ENCODE data around the gene ERI3.

Gene ERI3

DNA sequence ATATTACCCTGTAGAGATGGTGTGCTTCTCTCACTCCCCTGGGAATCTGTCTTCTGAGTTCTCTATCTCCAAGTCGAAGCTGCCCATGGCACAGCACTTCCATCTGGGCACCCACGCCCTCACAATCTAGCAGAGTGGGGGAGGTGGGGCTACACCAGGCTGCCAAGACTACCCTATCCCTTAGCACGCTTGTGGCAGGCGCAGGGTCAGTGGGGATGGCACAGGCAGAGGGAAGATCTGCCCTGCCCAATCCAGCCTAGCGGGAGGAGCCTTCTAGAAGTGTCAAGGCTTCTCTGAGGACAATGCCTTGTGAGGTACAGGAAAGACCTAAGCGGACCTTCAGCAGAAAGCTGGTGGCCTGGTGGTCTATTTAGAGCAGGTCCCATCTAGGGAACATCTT lies 92.6 kb downstream of the ERI3 start:
- no peak for DNase-seq (ENCODE audit: low read depth in 3 of 3)

DNA sequence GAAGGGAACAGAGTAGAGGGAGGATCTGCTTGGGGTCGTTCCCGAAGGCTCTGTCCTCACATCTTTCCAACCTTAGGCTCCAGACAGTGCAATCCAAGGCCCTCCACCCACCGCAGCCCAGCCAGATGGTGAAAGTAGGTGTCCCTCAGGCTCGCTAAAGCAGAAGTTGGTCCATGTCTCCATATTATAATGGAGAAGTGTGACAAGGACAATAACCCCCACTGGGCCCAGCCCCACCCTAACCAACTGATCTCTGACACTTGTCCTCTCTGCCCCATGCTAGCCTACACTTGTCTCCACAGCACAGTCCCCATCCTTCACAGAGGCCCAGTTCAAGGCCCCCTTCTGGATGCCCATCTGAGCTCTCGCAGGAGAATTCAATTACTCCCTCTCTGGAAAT lies 93.1 kb downstream of the ERI3 start:
- DNase-seq (ENCODE audit: low read depth in 3 of 3): no peak

DNA sequence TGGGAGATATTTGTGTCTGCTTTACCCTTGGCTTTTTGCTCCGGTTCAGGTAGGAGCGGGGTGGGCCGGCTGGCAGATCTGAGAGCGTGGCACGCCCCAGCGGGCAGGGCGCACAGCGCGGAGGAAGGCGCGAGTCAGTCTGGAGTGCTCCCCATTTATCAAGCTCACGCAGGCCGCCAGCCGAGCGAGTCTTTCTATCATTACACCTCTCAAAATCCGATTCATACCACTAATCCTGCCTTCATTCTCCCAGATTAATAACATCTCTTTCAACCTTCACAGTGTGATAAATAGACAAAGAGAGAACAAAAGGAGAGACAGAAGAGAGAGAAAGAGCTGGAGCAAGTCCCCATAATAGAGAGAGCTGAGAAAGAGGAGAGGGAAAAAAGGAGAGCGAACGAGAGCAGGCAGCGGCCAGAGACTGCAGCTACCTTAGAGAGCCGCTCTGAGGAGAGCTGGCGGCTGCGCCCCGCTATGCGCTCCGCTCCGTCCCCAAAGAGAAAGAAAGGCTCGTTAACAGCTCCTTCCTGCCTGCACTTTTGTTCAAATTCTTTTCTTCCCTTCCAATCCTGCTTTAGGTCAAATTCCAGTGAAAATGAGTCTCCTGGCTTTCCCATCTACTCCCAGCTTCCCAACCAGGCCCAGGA lies 93.8 kb downstream of the ERI3 start:
- no peak for DNase-seq (ENCODE audit: low read depth in 3 of 3)

DNA sequence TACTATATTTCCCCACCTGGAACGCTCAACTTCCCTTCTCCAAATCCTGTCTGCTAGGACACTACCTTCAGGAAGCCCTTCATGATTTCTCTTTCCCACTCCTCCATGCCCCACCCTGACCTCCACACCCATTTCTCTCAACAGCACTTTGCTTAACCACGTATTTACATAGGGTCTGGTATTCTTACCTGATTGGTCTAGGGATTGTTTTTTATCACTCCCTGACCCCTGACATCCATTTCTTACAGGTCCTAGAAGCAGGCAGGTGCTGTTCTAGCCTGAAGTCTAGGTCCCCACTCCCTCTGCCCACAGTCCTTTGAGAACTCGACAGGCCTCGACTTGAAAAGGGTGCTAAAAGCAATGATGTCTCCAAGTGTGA lies 94.3 kb downstream of the ERI3 start:
- DNase-seq (ENCODE audit: low read depth in 3 of 3): no peak

DNA sequence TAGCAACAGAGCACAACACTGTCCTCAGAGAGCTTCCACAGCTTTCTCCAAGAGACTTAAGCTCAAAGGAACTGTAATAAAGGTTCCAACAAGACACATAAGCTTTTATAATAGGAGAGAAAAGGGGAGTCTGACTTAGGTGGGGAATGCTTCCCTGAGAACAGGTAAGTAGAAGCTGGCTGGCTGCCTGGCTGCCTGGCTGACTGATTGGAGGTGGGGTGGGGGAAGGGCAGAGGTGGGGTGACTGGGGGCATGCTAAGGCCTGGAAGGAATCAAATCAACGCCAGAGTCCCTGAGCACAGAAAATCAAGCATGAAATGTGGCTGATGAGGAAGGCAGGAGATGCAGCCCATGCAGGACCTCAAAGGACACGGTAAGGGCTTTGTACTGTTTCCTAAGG lies 96.0 kb downstream of the ERI3 start:
- no peak for DNase-seq (ENCODE audit: low read depth in 3 of 3)

DNA sequence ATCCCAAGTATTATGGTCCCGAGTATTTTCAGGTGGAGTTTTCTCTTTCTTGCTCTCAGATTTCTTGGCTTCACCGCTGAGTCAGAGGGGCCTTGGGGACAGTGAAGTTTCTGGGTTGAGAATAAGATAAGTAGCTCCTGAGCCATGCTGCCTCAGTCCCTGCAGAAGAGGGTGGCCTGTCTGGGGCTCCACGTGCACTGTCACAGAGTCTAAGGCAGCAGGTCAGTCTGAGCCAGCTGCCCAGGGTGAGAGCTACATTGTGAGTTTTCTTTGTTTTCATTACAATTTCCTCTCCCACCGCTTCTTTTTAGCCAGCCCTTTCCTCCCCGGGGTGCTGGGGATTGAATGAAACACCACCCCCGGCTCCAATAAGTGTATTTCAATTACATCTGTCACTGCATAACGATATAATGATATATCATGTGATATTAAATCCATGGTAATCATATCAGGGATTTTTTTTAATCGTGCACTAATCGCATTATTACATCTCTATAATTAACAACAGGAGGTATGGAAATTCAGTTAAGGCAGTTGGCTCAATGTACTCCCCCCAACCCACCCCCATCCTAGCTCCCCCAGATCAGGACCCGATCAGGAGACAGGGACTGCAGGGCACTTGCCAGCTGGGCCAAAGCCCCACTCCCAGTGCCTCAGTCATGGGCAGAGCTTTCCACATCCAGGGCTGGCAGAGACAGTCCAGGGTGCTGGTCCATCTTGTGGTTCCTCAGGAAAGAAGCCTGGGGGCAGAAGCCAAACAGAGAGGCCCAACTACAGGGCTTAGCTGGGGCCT lies 98.1 kb downstream of the ERI3 start:
- no peak for DNase-seq (ENCODE audit: low read depth in 3 of 3)

DNA sequence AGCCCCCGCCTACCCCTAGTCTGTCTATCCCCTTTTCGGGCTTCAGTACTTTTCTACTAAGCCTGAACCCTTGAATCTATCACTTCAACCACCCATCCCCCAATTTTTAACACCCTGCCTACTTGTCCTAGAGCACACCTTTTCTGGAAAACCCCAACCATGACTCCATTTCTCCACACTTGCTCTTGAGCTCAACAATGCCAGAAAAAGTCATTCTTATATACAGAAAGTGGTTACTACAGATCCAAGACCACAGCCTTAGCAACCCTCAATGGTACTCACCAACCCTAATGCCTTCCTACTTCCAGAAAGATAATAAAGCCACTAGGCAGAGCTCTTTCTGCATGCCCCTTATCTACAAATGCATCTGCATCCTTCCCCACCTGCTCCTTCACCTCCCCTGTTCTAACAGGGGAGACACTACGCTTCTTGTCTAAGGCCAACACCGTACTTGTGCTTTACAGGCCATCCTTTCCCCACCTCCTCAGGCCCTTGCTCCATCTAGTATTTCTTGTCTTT lies 100.6 kb downstream of the ERI3 start:
- DNase-seq (ENCODE audit: low read depth in 3 of 3): peak in 1 of 3 donors; percentile 4

DNA sequence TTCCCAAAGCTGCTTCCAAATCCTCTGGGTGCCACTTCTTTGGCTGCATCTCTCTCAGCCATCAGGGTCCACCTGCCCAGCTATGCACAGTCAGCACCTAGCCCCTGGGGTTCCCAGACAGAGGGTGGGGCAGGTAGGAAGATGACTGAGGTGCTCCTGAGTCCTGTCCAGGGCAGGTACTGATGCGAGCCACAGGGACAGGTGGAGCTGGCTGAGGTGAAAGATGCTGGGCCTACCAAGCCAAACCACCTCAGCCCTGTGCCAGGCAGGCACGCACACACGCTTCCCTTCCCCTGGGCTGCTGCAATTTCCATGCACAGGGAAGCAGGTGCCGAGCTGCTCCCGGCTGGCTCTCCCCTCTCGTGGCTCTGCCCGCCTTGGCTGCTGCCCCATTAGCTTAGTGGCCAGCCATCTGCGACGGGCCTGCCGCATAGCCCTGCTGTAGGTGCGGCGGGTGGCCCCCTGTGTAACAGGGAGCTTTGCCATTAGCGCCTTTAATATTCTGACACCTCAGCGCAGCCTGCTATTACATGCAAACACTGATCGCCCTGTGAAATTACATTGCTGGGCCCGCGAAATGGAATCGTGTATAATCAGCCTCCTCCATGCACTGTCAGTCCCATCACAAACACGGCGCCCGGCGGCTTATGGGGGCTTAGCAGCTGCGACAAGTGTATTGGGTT lies 102.9 kb downstream of the ERI3 start:
- DNase-seq (ENCODE audit: low read depth in 3 of 3): no peak

DNA sequence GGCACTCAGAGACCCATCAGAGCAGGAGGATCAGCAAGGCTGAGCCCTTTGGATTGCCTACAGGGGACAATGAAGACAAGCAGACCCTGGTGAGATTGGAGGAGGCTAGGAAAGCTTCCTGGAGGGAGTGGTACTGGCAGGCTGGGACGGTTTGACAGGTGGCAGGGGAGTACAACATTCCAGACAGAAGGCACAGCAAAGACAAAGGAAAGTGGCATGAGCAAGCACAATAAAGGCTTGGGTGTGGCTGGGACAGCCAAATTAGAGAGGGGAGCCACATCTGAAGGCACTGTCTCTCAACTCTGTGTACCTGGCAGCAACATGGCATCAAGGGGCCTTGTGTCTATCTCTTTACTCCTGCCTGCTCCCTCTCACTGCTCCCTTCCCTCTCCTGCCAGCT lies 103.6 kb downstream of the ERI3 start:
- no peak for DNase-seq (ENCODE audit: low read depth in 3 of 3)

DNA sequence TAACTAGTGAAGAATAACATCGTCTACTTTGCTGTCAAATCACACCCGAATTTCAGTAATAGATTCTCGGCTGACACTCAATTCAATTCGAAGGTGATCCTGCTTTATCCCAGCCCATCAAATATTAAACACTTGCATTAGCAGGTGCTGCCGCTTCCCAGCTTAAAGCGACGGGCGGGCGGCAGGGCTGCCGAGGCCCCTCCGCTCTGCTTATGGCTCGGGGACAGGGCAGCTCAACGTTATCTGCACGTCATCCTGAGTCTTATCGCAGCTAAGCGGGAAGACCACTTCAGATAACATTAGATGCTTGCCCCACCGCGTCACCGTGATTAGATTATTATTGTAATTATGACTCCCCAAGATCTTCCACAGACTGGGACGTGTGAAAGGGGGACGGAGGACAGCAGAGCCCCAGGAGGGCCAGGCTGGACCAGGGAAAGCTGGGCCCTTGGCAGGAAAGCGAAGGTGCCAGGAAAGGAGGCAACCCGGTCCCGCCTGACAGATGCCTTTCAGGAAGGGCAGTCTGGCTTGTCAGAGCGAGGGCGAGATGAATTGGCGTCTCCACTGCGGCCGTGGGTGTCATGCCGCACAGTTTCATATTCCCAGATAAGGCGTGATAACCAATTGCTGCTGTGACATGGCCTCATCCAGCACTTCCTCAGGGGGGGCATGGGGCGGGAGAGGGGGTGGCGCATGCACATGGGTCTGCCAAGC lies 104.8 kb downstream of the ERI3 start:
- DNase-seq (ENCODE audit: low read depth in 3 of 3): no peak

DNA sequence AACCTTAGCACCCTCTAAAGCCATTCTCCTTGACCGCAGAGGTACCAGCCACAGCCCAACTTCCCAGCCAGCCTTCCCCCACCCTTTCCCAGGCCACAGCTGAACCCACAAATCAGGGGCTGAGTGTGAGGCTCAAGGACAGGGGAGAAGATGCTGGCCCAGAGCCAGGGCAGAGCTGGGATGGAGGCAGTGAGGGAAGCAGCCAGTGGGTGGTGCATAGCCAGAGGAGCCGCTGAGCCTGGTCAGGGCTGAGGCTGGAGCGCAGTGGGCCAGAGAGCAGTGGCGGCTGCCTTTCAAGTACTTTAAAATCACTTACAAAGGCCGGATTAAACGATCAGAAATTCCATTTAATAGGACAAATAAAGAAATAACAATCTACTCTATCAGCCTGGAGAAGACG lies 105.5 kb downstream of the ERI3 start:
- no peak for DNase-seq (ENCODE audit: low read depth in 3 of 3)

DNA sequence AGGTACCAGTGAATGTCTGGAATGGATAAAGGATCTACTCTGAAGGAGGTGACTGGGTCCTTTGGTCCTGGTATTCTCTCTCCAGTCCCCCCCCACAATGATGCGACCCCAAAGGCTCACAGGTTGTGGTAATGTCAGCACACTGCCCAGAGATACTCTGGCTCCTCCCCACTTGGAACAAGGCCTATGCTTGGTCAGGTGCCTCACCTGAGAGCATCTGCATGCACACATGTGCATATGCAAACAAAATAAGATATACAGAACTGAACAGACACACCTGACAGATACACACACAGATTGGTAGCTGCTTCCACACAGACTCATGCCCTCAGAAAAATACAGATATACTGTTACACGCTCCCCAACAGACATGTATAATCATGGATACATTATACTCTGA lies 108.3 kb downstream of the ERI3 start:
- no peak for DNase-seq (ENCODE audit: low read depth in 3 of 3)

DNA sequence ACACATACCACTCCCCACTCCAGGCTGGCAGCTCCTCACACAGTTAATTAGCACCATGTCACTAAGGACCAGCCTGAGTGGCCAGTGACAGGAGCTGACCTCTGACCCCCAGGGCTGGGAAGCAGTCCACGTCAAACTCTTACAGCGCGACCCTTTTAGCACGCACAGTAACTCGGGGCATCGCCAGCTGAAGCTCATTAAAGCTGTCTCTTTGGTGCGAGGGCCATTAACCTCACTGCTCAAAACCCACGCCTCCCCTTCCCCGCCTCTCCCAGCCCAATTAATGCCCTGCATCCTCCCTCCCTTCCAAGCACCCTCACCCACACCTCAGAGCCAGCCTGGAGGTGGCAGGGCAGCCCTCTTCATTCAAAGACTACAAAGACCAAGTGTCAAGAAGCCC lies 110.1 kb downstream of the ERI3 start:
- no peak for DNase-seq (ENCODE audit: low read depth in 3 of 3)

DNA sequence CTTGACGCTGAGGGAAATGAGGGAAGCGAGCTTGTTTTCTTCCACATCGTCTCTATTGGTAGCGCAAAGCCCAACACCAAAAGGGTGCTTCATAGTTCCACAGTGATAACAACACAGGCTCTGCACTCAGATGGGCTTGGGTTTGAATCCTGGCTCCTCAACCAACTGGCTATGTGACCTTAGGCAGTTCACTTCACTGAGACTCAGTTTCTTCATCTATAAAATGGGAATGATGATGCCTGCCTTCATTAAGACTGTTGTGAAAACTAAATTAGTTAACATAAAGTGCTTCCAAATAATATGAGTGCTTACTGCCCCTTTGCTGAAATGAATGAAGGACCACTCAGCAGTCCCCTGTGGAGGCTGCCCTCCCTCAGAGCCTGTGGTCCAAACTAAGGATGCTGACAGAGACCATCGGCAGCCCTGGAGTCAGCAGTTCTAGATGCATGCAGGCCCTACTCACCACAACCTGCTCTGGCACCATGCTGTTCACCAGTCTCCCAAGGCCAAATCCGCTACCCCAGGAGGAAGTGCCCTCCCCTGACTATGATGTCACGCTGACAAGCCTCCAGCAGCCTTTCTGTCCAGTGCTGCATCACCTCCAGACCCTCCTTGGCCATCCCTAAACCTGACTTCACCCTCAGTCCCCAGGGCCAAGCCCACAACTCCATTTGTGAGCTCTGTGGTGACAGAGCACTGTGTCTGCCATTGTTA lies 111.1 kb downstream of the ERI3 start:
- no peak for DNase-seq (ENCODE audit: low read depth in 3 of 3)

DNA sequence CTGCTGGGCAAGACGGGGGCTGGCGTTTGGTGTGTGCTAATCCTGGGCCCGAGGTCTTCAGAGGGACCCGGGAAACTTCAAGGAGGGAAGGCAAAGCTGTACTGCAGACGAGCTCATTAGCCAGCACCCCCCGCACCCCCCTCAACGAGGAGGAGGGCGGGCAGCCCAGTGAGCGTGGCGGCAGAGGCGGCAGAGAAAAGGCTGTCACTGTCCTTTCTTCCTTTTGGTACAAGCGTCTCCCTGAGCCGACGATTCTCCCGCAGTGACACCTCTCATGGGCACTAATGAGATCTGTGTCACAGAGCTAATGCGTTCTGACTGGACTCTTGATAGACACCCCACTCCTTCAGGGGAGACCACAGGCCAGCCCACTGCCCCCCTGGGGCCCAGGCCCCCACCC lies 112.3 kb downstream of the ERI3 start:
- DNase-seq (ENCODE audit: low read depth in 3 of 3): no peak

DNA sequence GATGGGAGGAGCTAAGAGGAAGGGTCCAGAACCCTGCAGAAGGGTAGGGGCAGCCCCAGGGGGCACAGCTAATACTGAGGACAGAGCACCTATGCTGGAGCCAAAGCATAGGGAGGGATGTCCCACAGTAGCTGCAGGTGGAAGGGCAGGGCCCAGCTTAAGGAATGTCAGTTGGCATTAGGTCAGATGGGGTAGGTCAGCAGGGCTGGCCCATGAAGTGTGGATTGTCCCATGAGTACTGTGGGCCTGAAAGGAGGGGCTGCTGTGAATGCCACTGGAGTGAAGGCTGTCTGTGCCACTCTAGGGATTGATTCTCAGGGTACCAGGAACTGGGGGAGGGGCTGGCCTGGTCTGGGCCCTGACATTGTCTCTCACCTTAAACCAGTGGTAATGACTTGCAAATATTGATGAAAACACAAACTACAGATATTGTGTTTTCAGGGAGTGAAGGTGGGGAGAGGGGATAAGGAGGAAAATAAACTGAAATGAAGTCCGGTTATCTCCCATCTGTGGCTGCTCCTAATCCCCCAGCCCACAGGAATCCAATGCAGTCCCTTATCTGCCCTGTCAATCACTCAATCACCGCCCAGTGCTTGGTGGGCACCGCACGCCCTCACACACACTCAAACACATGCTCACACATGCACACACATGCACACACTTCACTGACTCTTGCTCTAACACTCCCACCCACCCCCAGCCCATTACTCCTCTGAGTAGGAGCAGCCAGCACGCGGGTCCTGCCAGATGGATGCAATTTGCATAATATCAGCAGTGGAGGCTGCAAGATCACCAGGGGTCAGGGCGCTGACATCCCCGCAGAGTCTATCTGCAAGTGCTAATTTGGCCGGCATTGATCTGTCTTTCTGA lies 114.0 kb downstream of the ERI3 start:
- DNase-seq (ENCODE audit: low read depth in 3 of 3): no peak

DNA sequence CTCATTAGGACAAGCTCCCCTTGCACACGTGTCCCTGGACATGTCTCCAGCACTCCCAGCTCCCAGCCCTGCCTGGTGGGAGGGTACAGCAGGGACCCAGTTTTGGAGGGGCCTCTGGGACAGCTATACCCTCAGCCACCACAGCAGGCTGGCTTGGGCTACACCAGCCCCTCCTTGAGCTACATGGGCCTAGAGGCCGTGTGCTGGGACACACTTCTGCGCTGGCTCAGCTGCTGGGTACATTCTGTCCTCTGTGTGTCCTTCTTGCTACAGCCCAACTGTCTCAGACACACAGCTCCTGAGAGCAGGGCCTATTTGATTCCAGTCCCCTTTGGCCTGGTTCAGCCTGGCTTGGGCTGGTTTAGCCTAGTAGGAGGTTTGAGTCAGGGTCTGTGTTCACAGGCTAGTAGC lies 115.1 kb downstream of the ERI3 start:
- DNase-seq (ENCODE audit: low read depth in 3 of 3): no peak

DNA sequence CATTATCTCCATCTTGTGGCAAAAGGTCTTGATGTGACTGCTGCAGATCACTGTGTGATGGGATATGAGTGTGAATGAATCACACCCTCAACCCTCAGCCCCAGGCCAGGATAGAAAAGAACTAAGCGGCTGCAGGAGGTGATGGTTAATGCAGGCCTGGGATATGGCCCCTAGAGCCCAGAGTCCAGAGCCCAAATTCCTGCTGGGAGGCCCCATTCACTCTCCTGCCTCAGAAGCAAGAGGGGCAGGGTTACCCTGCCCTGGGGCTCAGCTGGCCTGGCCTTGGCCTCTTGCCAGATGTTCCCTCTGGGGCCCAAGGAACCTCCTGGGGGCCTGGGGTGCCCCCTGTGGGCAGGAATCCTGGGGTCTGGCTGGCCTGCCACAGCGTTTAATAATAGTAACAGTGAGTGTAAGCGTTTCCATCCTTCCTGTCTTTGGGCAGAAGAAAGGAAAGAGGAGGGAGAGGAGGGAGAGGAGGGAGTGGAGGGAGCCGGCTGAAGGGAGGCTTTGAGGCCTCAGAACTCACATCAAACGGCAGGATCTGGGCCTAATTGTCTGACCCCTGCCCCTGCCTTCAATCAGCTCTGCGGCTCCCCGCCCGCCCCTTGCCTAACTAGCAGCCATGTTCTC lies 115.6 kb downstream of the ERI3 start:
- DNase-seq (ENCODE audit: low read depth in 3 of 3): no peak

DNA sequence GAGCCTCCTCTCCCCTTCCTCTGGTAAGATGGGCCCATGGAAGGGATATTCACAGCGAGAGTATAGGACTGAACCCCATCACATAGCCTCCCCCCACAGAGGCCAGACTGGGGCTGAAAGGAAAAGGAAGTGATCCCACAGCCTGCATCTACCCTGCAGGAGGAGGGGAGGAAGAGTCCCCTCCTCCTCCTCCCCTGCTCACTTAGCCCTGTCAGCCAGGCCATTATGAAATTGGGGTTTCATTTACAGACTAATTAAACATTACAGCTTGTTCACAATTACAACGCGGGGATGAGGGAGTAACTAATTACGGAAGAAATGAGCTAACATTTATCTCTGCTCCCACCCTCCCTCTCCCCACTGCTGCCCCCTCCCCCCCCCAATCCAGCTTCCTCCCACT lies 116.4 kb downstream of the ERI3 start:
- no peak for DNase-seq (ENCODE audit: low read depth in 3 of 3)

Data from stimulated activated CD4-positive, alpha-beta T cell treated with anti-CD3 and anti-CD28 coated beads, TNF-alpha, amount 100 ng/mL, for 48 hours (primary cell).